HepG2 (cell line): ENCODE measurements around the gene UTP15.

Source experiments
- FOXM1 ChIP-seq: sonication (generic); formaldehyde crosslinking; IDR thresholded peaks from 2 replicates; pipeline ENCODE4 v1.5.0; 2020; ENCODE audit warnings: missing genetic modification reagents
- POLR2AphosphoS5 ChIP-seq: IDR thresholded peaks from 2 replicates; pipeline ENCODE4 v1.6.1; 2012; ENCODE audit warnings: low read depth, low read length
- YY1 ChIP-seq: IDR thresholded peaks from 2 replicates; pipeline ENCODE4 v1.6.1; 2011; ENCODE audit warnings: low read length, low read depth, moderate library complexity, mild to moderate bottlenecking; ENCODE audit not compliant: insufficient read depth, insufficient replicate concordance

DNA sequence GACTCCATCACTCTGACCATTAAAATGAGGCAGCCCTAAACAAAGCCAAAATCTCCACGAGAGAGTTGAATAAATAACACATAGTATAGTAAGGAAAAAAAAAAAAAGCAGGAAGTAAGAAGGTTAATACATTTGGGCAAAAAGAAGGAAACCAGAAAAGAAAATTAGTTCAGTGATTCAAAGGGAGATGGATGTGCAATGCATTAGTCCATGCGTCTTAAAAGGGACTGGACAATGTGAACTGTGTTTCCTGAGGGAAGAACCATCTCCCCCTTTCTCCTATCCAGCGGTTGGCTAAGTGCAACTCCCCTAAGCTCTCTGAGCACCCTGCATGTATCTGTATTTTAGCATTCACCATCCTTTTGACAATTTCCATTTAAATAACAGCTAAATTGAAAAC is 1.5 kb upstream of the UTP15 start:
- no peak for TF ChIP-seq FOXM1
- TF ChIP-seq POLR2AphosphoS5, result no peak
- TF ChIP-seq YY1, result no peak
